DOHH2 (cell line): ENCODE measurements around the gene DCHS2.

Experiments used
- H3F3A ChIP-seq: fragments of 200-600 bp; sonication (generic), shearing (Covaris generic); 2 replicates; pipeline ENCODE4 v1.6.0; 2016; ENCODE audit warnings: antibody characterized with exemption, mild to moderate bottlenecking; ENCODE audit not compliant: control insufficient read depth, insufficient read depth
- H3K27ac ChIP-seq: fragments of 200-600 bp; sonication (generic); 2 replicates; pipeline ENCODE4 v1.5.1; 2014; ENCODE audit warnings: low read depth, mild to moderate bottlenecking, low read length, moderate library complexity
- H3K27me3 ChIP-seq: fragments of 200-600 bp; sonication (generic); 2 replicates; pipeline ENCODE4 v1.6.1; 2014; ENCODE audit warnings: mild to moderate bottlenecking, low read length, mixed read lengths; ENCODE audit not compliant: control insufficient read depth
- H3K36me3 ChIP-seq: fragments of 200-600 bp; sonication (generic); 2 replicates; pipeline ENCODE4 v1.6.1; 2014; ENCODE audit warnings: mild to moderate bottlenecking, low read length, moderate library complexity, mixed read lengths; ENCODE audit not compliant: control insufficient read depth
- H3K4me1 ChIP-seq: fragments of 200-600 bp; sonication (generic); 2 replicates; pipeline ENCODE4 v1.6.1; 2014; ENCODE audit warnings: mild to moderate bottlenecking, low read length, mixed read lengths; ENCODE audit not compliant: control insufficient read depth
- H3K4me2 ChIP-seq: fragments of 200-600 bp; sonication (generic); 2 replicates; pipeline ENCODE4 v1.6.0; 2014; ENCODE audit warnings: mild to moderate bottlenecking, low read length, moderate library complexity
- H3K4me3 ChIP-seq: fragments of 200-600 bp; sonication (generic); 2 replicates; pipeline ENCODE4 v1.5.1; 2014; ENCODE audit warnings: mild to moderate bottlenecking, low read length, mixed read lengths
- H3K79me2 ChIP-seq: fragments of 200-600 bp; sonication (generic); 2 replicates; pipeline ENCODE4 v1.6.1; 2014; ENCODE audit warnings: mild to moderate bottlenecking, low read length, mixed read lengths; ENCODE audit not compliant: control insufficient read depth
- H3K9me2 ChIP-seq: fragments of 200-600 bp; sonication (generic); replicated peaks from 2 replicates; pipeline ENCODE4 v1.6.1; 2014; ENCODE audit warnings: mild to moderate bottlenecking, low read length, mixed read lengths; ENCODE audit not compliant: control insufficient read depth
- H3K9me3 ChIP-seq: fragments of 200-600 bp; sonication (generic); 2 replicates; pipeline ENCODE4 v1.6.1; 2014; ENCODE audit warnings: antibody characterized with exemption, low read length, mixed read lengths; ENCODE audit not compliant: control insufficient read depth, insufficient read depth
- H4K20me1 ChIP-seq: fragments of 200-600 bp; sonication (generic); 2 replicates; pipeline ENCODE4 v1.6.0; 2014; ENCODE audit warnings: low read depth, mild to moderate bottlenecking, antibody characterized with exemption, low read length, moderate library complexity; ENCODE audit not compliant: control insufficient read depth, insufficient read depth
- CTCF ChIP-seq: fragments of 200-600 bp; sonication (generic); IDR thresholded peaks from one replicate; pipeline ENCODE4 v1.5.1; 2014; ENCODE audit warnings: antibody characterized with exemption, mild to moderate bottlenecking, low read depth, low read length; ENCODE audit not compliant: poor library complexity, severe bottlenecking
- EZH2phosphoT487 ChIP-seq: fragments of 200-600 bp; sonication (generic); IDR thresholded peaks from 2 replicates; pipeline ENCODE4 v1.6.1; 2017; ENCODE audit warnings: borderline replicate concordance, mild to moderate bottlenecking, antibody characterized with exemption, low read length, moderate library complexity, mixed read lengths

DCHS2 gene

DNA sequence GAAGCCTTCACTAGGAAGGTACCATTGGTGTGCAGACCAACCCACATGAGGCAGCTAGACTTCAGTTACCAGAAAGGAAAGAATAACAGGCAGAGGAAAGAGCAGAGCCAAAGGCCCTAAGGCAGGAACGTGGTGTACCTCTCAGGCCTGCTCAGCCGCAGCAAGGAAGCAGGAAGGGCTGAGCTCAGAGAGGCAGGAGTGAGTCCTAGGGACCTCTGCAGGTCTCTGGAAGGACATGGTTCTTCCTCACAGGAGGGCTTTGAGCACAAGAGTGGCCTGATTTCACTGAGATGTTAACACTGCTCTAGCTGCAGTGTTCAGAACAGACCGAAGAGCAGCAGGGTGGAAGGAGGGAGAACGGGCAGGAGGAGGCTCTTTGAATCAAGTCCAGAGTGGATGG, 124.6 kb downstream of the DCHS2 start:
- H3K4me3 ChIP-seq: no peak overlapping the region
- no peaks in the 10 kb centered on the region for H3K9me2 ChIP-seq
- H3K9me3 ChIP-seq: no peaks in the 10 kb centered on the region
- H3K27me3 ChIP-seq: peaks cover under 1% of the 10 kb centered on the region; the same call in 1 of the 2 replicates
- H3K27ac ChIP-seq: no peak overlapping the region
- H3K4me1 ChIP-seq: no peaks in the 10 kb centered on the region
- H3K79me2 ChIP-seq: no peaks in the 10 kb centered on the region
- H4K20me1 ChIP-seq: no peaks in the 10 kb centered on the region
- H3F3A ChIP-seq: no peaks in the 10 kb centered on the region
- H3K4me2 ChIP-seq: no peak overlapping the region
- no peaks in the 10 kb centered on the region for H3K36me3 ChIP-seq
- TF ChIP-seq CTCF (no peak), EZH2phosphoT487 (no peak)

- H4K20me1 ChIP-seq: no peaks in the 10 kb centered on the region
- H3K4me3 ChIP-seq: no peak overlapping the region
- H3K4me2 ChIP-seq: no peak overlapping the region
- H3K27ac ChIP-seq: no peak overlapping the region
- H3K27me3 ChIP-seq: peaks cover 9% of the 10 kb centered on the region
- H3F3A ChIP-seq: no peaks in the 10 kb centered on the region
- no peaks in the 10 kb centered on the region for H3K4me1 ChIP-seq
- no peaks in the 10 kb centered on the region for H3K9me2 ChIP-seq
- no peaks in the 10 kb centered on the region for H3K36me3 ChIP-seq
- H3K9me3 ChIP-seq: no peaks in the 10 kb centered on the region
- no peaks in the 10 kb centered on the region for H3K79me2 ChIP-seq
- no peak for TF ChIP-seq CTCF
- TF ChIP-seq EZH2phosphoT487: no peak
Measured at GRCh38 chr4:154364066-154364845, 127.3 kb downstream of the DCHS2 start.

GRCh38 chr4:154361450-154361849, 130.1 kb downstream of the DCHS2 start:
- Histone ChIP-seq H3K27me3 (peaks cover 9% of the 10 kb centered on the region), H3K4me2 (no peak overlapping the region), H3K9me2 (no peaks in the 10 kb centered on the region), H3F3A (no peaks in the 10 kb centered on the region), H3K4me1 (no peaks in the 10 kb centered on the region), H3K27ac (no peak overlapping the region), H3K36me3 (no peaks in the 10 kb centered on the region), H3K79me2 (no peaks in the 10 kb centered on the region), H4K20me1 (no peaks in the 10 kb centered on the region), H3K4me3 (no peak overlapping the region), H3K9me3 (no peaks in the 10 kb centered on the region)
- TF ChIP-seq CTCF (no peak), EZH2phosphoT487 (no peak)
